ENCODE results near the gene OXT. TPM values are rescaled to one million over a fixed set of nuclear protein-coding genes. Genes with fewer than 3 reads are reported as not detected.

OXT gene
- total RNA-seq, 2 experiments from 2014 or later, result not detected

- TF ChIP-seq EZH2phosphoT487 (IDR thresholded peaks at IDR 0.05; ENCODE audit: borderline replicate concordance, low read depth, low read length) (no peak), CTCF (conservative IDR thresholded peaks at IDR 0.05; ENCODE audit: low read length) (no peak)
- no peaks in the 10 kb centered on the region for H3K9me2 ChIP-seq (ENCODE audit: insufficient read depth, low read length)
- no peaks in the 10 kb centered on the region for H3K36me3 ChIP-seq (ENCODE audit: insufficient read depth, low read length)
- no peak overlapping the region for H3K27ac ChIP-seq (ENCODE audit: low read depth, low read length, poor library complexity, severe bottlenecking)
- POLR2A ChIA-PET, result interaction anchor here (0.6 kb wide), 1 partner anchor 151 kb away, joined by 4 read pairs; no protein-coding TSS in a partner anchor
- H3K79me2 ChIP-seq (ENCODE audit: insufficient read depth, low read depth, low read length), result no peaks in the 10 kb centered on the region
- H4K20me1 ChIP-seq (ENCODE audit: insufficient read depth, low read length), result no peaks in the 10 kb centered on the region
- BruUV-seq (replicated peaks), result no TSS peak
- no peak overlapping the region for H3K4me2 ChIP-seq (ENCODE audit: low read length)
- H3K4me3 ChIP-seq (ENCODE audit: low read depth, low read length, poor library complexity, severe bottlenecking), result no peak overlapping the region
- no peak overlapping the region for H2AFZ ChIP-seq (ENCODE audit: low read length)
- DNase-seq (ENCODE audit: low spot score), result no peak
- CTCF ChIA-PET (ENCODE audit: unreplicated experiment), result no interaction called here
- no peaks in the 10 kb centered on the region for H3K9me3 ChIP-seq (ENCODE audit: low read length)
- H3K4me1 ChIP-seq (ENCODE audit: insufficient read depth, low read length, poor library complexity, severe bottlenecking), result no peaks in the 10 kb centered on the region
- intact Hi-C loops (cut with micrococcal nuclease; ENCODE audit: unreplicated experiment), result no loop called here
Observed at GRCh38 chr20:3067139-3068014, 4.0 kb upstream of the OXT start.

GRCh38 chr20:3068075-3068474 lies 3.3 kb upstream of the OXT start:
- Histone ChIP-seq H3K79me2 (ENCODE audit: insufficient read depth, low read depth, low read length) (no peaks in the 10 kb centered on the region), H3K4me3 (ENCODE audit: low read depth, low read length, poor library complexity, severe bottlenecking) (no peak overlapping the region), H3K36me3 (ENCODE audit: insufficient read depth, low read length) (no peaks in the 10 kb centered on the region), H4K20me1 (ENCODE audit: insufficient read depth, low read length) (no peaks in the 10 kb centered on the region), H3K9me2 (ENCODE audit: insufficient read depth, low read length) (no peaks in the 10 kb centered on the region), H3K4me2 (ENCODE audit: low read length) (no peak overlapping the region), H3K27ac (ENCODE audit: low read depth, low read length, poor library complexity, severe bottlenecking) (no peak overlapping the region), H2AFZ (ENCODE audit: low read length) (no peak overlapping the region), H3K9me3 (ENCODE audit: low read length) (no peaks in the 10 kb centered on the region), H3K4me1 (ENCODE audit: insufficient read depth, low read length, poor library complexity, severe bottlenecking) (no peaks in the 10 kb centered on the region)
- ChIA-PET POLR2A (interaction anchor here (0.6 kb wide), 1 partner anchor 152 kb away, joined by 4 read pairs; no protein-coding TSS in a partner anchor), CTCF (ENCODE audit: unreplicated experiment) (no interaction called here)
- BruUV-seq (replicated peaks), result no TSS peak
- TF ChIP-seq CTCF (conservative IDR thresholded peaks at IDR 0.05; ENCODE audit: low read length) (no peak), EZH2phosphoT487 (IDR thresholded peaks at IDR 0.05; ENCODE audit: borderline replicate concordance, low read depth, low read length) (no peak)
- no peak for DNase-seq (ENCODE audit: low spot score)
- intact Hi-C loops (cut with micrococcal nuclease; ENCODE audit: unreplicated experiment), result no loop called here
